Small intestine (tissue), 7 donors: ENCODE data around the gene KLHL41. TPM values are rescaled to one million over a fixed set of nuclear protein-coding genes. Genes with fewer than 3 reads are reported as not detected.
A peak's percentile ranks its signal among the peaks of the same experiment; 100 is the strongest.
"Not testable (repeated sequence)": the region's sequence is repeated elsewhere in the genome, so short reads cannot be mapped to it uniquely, and the experiment has no call there.

Source experiments
- DNase-seq, 2 donors: peaks; one replicate each; pipeline versions ENCODE4 v3.0.0 to v3.0.0-alpha.2; 2013
- FAIRE-seq: peaks from 2 replicates; lab custom pipeline; 2012; peaks lifted over from hg19 to GRCh38; lab: Jason Lieb, UNC
- H3K27ac ChIP-seq, 3 donors: one replicate each; pipeline ENCODE4 v1.5.1; 2013; ENCODE audit warnings: low read length in 2 of 3, mild to moderate bottlenecking in 2 of 3, control low read depth in 1 of 3, inconsistent platforms in 1 of 3, low read depth in 1 of 3, moderate library complexity in 1 of 3
- H3K27me3 ChIP-seq, 3 donors: one replicate each; pipeline ENCODE4 v1.6.1; 2013; ENCODE audit warnings: low read length in 3 of 3, inconsistent platforms in 1 of 3; ENCODE audit not compliant: control insufficient read depth in 3 of 3, insufficient read depth in 3 of 3
- H3K36me3 ChIP-seq, 3 donors: one replicate each; pipeline ENCODE4 v1.6.1; 2013; ENCODE audit warnings: low read length in 3 of 3, inconsistent platforms in 1 of 3, low read depth in 1 of 3, mild to moderate bottlenecking in 1 of 3, moderate library complexity in 1 of 3; ENCODE audit not compliant: control insufficient read depth in 3 of 3, insufficient read depth in 2 of 3
- H3K4me1 ChIP-seq, 3 donors: one replicate each; pipeline ENCODE4 v1.6.1; 2013; ENCODE audit warnings: low read length in 2 of 3, inconsistent platforms in 1 of 3, low read depth in 1 of 3, mild to moderate bottlenecking in 1 of 3, moderate library complexity in 1 of 3; ENCODE audit not compliant: control insufficient read depth in 3 of 3, insufficient read depth in 2 of 3
- H3K4me3 ChIP-seq, 3 donors: one replicate each; pipeline ENCODE4 v1.5.1; 2013; ENCODE audit warnings: low read length in 3 of 3, control low read depth in 1 of 3, inconsistent platforms in 1 of 3, low read depth in 1 of 3, mild to moderate bottlenecking in 1 of 3, moderate library complexity in 1 of 3
- H3K9me3 ChIP-seq, 2 donors: one replicate each; pipeline ENCODE4 v1.6.1; 2013; ENCODE audit warnings: low read depth in 1 of 2, low read length in 1 of 2; ENCODE audit not compliant: control insufficient read depth in 2 of 2, insufficient read depth in 1 of 2
- WGBS, 3 donors: extraction: QIAGEN DNeasy Blood & Tissue Kit; methylation state at CpG; one replicate each; pipeline ENCODE4 v1.1.7; 2013; 5-methylcytosine and 5-hydroxymethylcytosine counted together
- polyA plus RNA-seq, 4 donors: library from polyadenylated mRNA; stranded (reverse) in 3 of 4; unstranded in 1 of 4; fragments of 200-250 nt in 3 of 4; fragments of 120-200 nt in 1 of 4; gene quantifications; one replicate each; pipeline versions ENCODE4 v1.2.1 to v1.2.3, GENCODE V29; 2013
- donor health status: healthy with polysubstance abuse.
- donor health status: control.
- donor health status: control.
- donor health status: Bipolar disorder and iron deficiency.
- donor health status: healthy.

The KLHL41 gene
- polyA plus RNA-seq, 4 donors: 0.31 to 9.3 (median 2.1) TPM

- no peaks in the 10 kb centered on the region for H3K4me1 ChIP-seq
- no peaks in the 10 kb centered on the region for H3K9me3 ChIP-seq
- no peak for FAIRE-seq
- no peak overlapping the region for H3K4me3 ChIP-seq
- H3K27me3 ChIP-seq: no peaks in the 10 kb centered on the region
- WGBS, 3 donors: 6 to 11% (median 7%) methylated on average over 2 of the region's 2 CpGs
- H3K36me3 ChIP-seq: peaks cover 3 to 7% (median 6%) of the 10 kb centered on the region in 3 donors
- no peak overlapping the region for H3K27ac ChIP-seq
- DNase-seq: peak; percentile 64 to 70
These were observed 18.8 kb downstream of the KLHL41 start for GRCh38 chr2:169528271-169528701.

- H3K27ac ChIP-seq, H3K27me3 ChIP-seq, DNase-seq, H3K4me3 ChIP-seq, H3K4me1 ChIP-seq, H3K9me3 ChIP-seq, FAIRE-seq: not testable (repeated sequence)
- peaks cover 2 to 17% (median 5%) of the 10 kb centered on the region in 3 donors for H3K36me3 ChIP-seq
- 97 to 100% (median 98%) methylated on average over 2 of the region's 2 CpGs for WGBS, 3 donors
These were observed 30.0 kb downstream of the KLHL41 start for GRCh38 chr2:169539460-169539859.

GRCh38 chr2:169540146-169540545 lies 30.6 kb downstream of the KLHL41 start:
- no peak overlapping the region for H3K27ac ChIP-seq
- 85 to 92% (median 92%) methylated on average over 2 of the region's 2 CpGs for WGBS, 3 donors
- peaks cover 2 to 17% (median 5%) of the 10 kb centered on the region in 3 donors for H3K36me3 ChIP-seq
- H3K4me3 ChIP-seq: no peak overlapping the region
- no peaks in the 10 kb centered on the region for H3K4me1 ChIP-seq
- no peak for FAIRE-seq
- H3K9me3 ChIP-seq: no peaks in the 10 kb centered on the region
- DNase-seq: no peak
- H3K27me3 ChIP-seq: no peaks in the 10 kb centered on the region

- Histone ChIP-seq H3K27ac (no peak overlapping the region), H3K9me3 (no peaks in the 10 kb centered on the region), H3K4me1 (no peaks in the 10 kb centered on the region), H3K36me3 (peaks cover 2 to 22% (median 7%) of the 10 kb centered on the region in 3 donors), H3K4me3 (no peak overlapping the region), H3K27me3 (no peaks in the 10 kb centered on the region)
- FAIRE-seq: no peak
- no peak for DNase-seq
- WGBS, 3 donors: 94 to 98% (median 95%) methylated on average over 3 of the region's 3 CpGs
These were observed 32.9 kb downstream of the KLHL41 start for GRCh38 chr2:169542433-169542832.

- Histone ChIP-seq H3K4me3 (no peak overlapping the region), H3K36me3 (peaks cover 2 to 27% (median 6%) of the 10 kb centered on the region in 3 donors), H3K9me3 (no peaks in the 10 kb centered on the region), H3K4me1 (no peaks in the 10 kb centered on the region), H3K27me3 (no peaks in the 10 kb centered on the region), H3K27ac (no peak overlapping the region)
- no peak for DNase-seq
- 79 to 90% (median 85%) methylated on average over 2 of the region's 2 CpGs for WGBS, 3 donors
- FAIRE-seq: no peak
These were observed 37.3 kb downstream of the KLHL41 start for GRCh38 chr2:169546756-169547155.

GRCh38 chr2:169561364-169561763 lies 51.9 kb downstream of the KLHL41 start:
- no peak for FAIRE-seq
- WGBS, 3 donors: 97 to 100% (median 98%) methylated on average over 1 of the region's 1 CpG

GRCh38 chr2:169562084-169562483 lies 52.6 kb downstream of the KLHL41 start:
- H3K9me3 ChIP-seq, FAIRE-seq, H3K27ac ChIP-seq, DNase-seq, H3K27me3 ChIP-seq, H3K4me1 ChIP-seq, H3K4me3 ChIP-seq: not testable (repeated sequence)
- peaks cover 0 to 21% (median 5%) of the 10 kb centered on the region in 3 donors for H3K36me3 ChIP-seq
- WGBS, 3 donors: 93 to 99% (median 98%) methylated on average over 5 of the region's 5 CpGs

More at GRCh38 chr2:169561364-169561763, 51.9 kb downstream of the KLHL41 start:
- Histone ChIP-seq H3K4me1 (no peaks in the 10 kb centered on the region), H3K27ac (no peak overlapping the region), H3K36me3 (peaks cover 0 to 21% (median 5%) of the 10 kb centered on the region in 3 donors), H3K27me3 (no peaks in the 10 kb centered on the region), H3K4me3 (no peak overlapping the region), H3K9me3 (no peaks in the 10 kb centered on the region)
- DNase-seq: no peak

- Histone ChIP-seq H3K4me1 (no peaks in the 10 kb centered on the region), H3K36me3 (peaks cover 0 to 21% (median 5%) of the 10 kb centered on the region in 3 donors), H3K27ac (no peak overlapping the region), H3K9me3 (no peaks in the 10 kb centered on the region), H3K27me3 (no peaks in the 10 kb centered on the region), H3K4me3 (no peak overlapping the region)
- FAIRE-seq (no peak), DNase-seq (peak in 1 of 2 donors; percentile 20)
- WGBS, 3 donors: 92 to 94% (median 93%) methylated on average over 2 of the region's 2 CpGs
These were observed 53.0 kb downstream of the KLHL41 start for GRCh38 chr2:169562519-169562918.

- FAIRE-seq: no peak
- H3K4me3 ChIP-seq: no peak overlapping the region
- DNase-seq: no peak
- H3K27me3 ChIP-seq: no peaks in the 10 kb centered on the region
- no peak overlapping the region for H3K27ac ChIP-seq
- WGBS, 3 donors: 50 to 98% (median 92%) methylated on average over 1 of the region's 1 CpG
- no peaks in the 10 kb centered on the region for H3K4me1 ChIP-seq
- H3K36me3 ChIP-seq: peaks cover 0 to 13% (median 2%) of the 10 kb centered on the region in 3 donors
- H3K9me3 ChIP-seq: no peaks in the 10 kb centered on the region
These were observed 56.2 kb downstream of the KLHL41 start for GRCh38 chr2:169565686-169566085.
